CD4-positive, alpha-beta memory T cell (primary cell): ENCODE results near the gene PICALM. TPM values are rescaled to one million over a fixed set of nuclear protein-coding genes. Genes with fewer than 3 reads are reported as not detected.

Experiments
- CTCF ChIA-PET: fragments of 350-600 bp; sonication (Branson Sonifier 250); formaldehyde crosslinking; loops from one replicate; lab custom pipeline; 2021; ENCODE audit warnings: inconsistent platforms; ENCODE audit not compliant: partially characterized antibody; lab: Charles Lee
- POLR2A ChIA-PET: fragments of 350-600 bp; sonication (Branson Sonifier 250); formaldehyde crosslinking; loops from one replicate; lab custom pipeline; 2021; ENCODE audit not compliant: partially characterized antibody; lab: Charles Lee
- DNase-seq, 5 donors: peaks; one replicate each; pipeline versions ENCODE4 v3.0.0 to v3.0.0-alpha.2; 2020 to 2022; ENCODE audit warnings: mixed read lengths in 1 of 5
- H3K27ac ChIP-seq: one replicate; pipeline ENCODE4 v1.7.0; 2013; ENCODE audit warnings: low read depth, low read length
- H3K27me3 ChIP-seq: 2 replicates; pipeline ENCODE4 v1.7.0; 2013; ENCODE audit warnings: mild to moderate bottlenecking, low read length, moderate library complexity; ENCODE audit not compliant: insufficient read depth
- H3K36me3 ChIP-seq: 2 replicates; pipeline ENCODE4 v1.7.0; 2013; ENCODE audit warnings: mild to moderate bottlenecking, low read length, moderate library complexity; ENCODE audit not compliant: insufficient read depth
- H3K4me1 ChIP-seq: 2 replicates; pipeline ENCODE4 v1.7.0; 2013; ENCODE audit warnings: mild to moderate bottlenecking, low read length, moderate library complexity; ENCODE audit not compliant: insufficient read depth
- H3K4me3 ChIP-seq, 2 donors: one replicate each; pipeline ENCODE4 v1.7.0; 2013; ENCODE audit warnings: low read length in 2 of 2, mild to moderate bottlenecking in 1 of 2
- H3K9me3 ChIP-seq, 2 donors: one replicate each; pipeline ENCODE4 v1.7.0; 2013; ENCODE audit warnings: low read length in 2 of 2, control low read depth in 1 of 2; ENCODE audit not compliant: control insufficient read depth in 1 of 2
- H3K27ac Mint-ChIP-seq, 7 donors: one replicate each; pipeline ENCODE4 v1.8.0; 2020 to 2021; ENCODE audit warnings: mixed read lengths in 7 of 7, mild to moderate bottlenecking in 6 of 7, inconsistent platforms in 3 of 7, moderate library complexity in 3 of 7
- H3K27me3 Mint-ChIP-seq, 2 donors: one replicate each; pipeline ENCODE4 v1.8.0; 2020 to 2021; ENCODE audit warnings: mixed read lengths in 2 of 2
- H3K36me3 Mint-ChIP-seq, 2 donors: one replicate each; pipeline ENCODE4 v1.8.0; 2020 to 2021; ENCODE audit warnings: mixed read lengths in 2 of 2, inconsistent platforms in 1 of 2, mild to moderate bottlenecking in 1 of 2
- H3K4me1 Mint-ChIP-seq, 4 donors: one replicate each; pipeline ENCODE4 v1.8.0; 2020 to 2021; ENCODE audit warnings: mixed read lengths in 4 of 4, mild to moderate bottlenecking in 1 of 4
- H3K4me3 Mint-ChIP-seq, 8 donors: one replicate each; pipeline ENCODE4 v1.8.0; 2020 to 2021; ENCODE audit warnings: mixed read lengths in 8 of 8, mild to moderate bottlenecking in 7 of 8, moderate library complexity in 6 of 8, inconsistent platforms in 3 of 8
- H3K9me3 Mint-ChIP-seq, 8 donors: one replicate each; pipeline ENCODE4 v1.8.0; 2020 to 2021; ENCODE audit warnings: mixed read lengths in 8 of 8, mild to moderate bottlenecking in 5 of 8, inconsistent platforms in 3 of 8, moderate library complexity in 1 of 8
- intact Hi-C: fragments of 100-400 bp; cut with micrococcal nuclease; formaldehyde crosslinking; loops from one replicate; pipeline ENCODE4 v1.15.1; 2023
- polyA plus RNA-seq, 2 donors: library from polyadenylated mRNA; unstranded; fragments of 300-500 nt; fragmentation: Illumina TruSeq; gene quantifications; one replicate each; pipeline ENCODE4 v1.2.3, GENCODE V29; 2021
- total RNA-seq, 2 experiments: library from RNA; stranded (reverse); gene quantifications; one replicate each; pipeline ENCODE4 v1.2.3, GENCODE V29; 2021

Gene PICALM
- total and polyA plus RNA-seq, 4 experiments from 2014 or later, result 15.3 to 138 (median 76.8) TPM

GRCh38 chr11:86056351-86056854, 12.5 kb downstream of the PICALM start:
- CTCF ChIA-PET, result no interaction called here
- Mint-ChIP-seq H3K27me3 (no peaks in the 10 kb centered on the region), H3K27ac (peak overlapping the region; percentile 5 to 74 (median 63)), H3K9me3 (peaks cover 0 to 2% (median 0%) of the 10 kb centered on the region in 8 donors), H3K4me3 (peak overlapping the region in 5 of 8 donors; percentile 11 to 61 (median 41)), H3K4me1 (peaks cover 70 to 97% (median 79%) of the 10 kb centered on the region in 4 donors), H3K36me3 (peaks cover 2 to 20% of the 10 kb centered on the region in 2 donors)
- POLR2A ChIA-PET, result interaction anchor here (3.8 kb wide), 1 partner anchor 12 kb away, joined by 14 read pairs; the partner anchor contains the start of gene PICALM
- no peaks in the 10 kb centered on the region for H3K27me3 ChIP-seq
- H3K27ac ChIP-seq, result no peak overlapping the region
- H3K4me1 ChIP-seq, result peaks cover 97% of the 10 kb centered on the region
- no peaks in the 10 kb centered on the region for H3K36me3 ChIP-seq
- H3K9me3 ChIP-seq, result no peaks in the 10 kb centered on the region
- intact Hi-C loops, result no loop called here
- no peak overlapping the region for H3K4me3 ChIP-seq
- DNase-seq, result no peak

- peak overlapping the region; percentile 8 for H3K27ac ChIP-seq
- H3K4me3 Mint-ChIP-seq, result peak overlapping the region in 6 of 8 donors; percentile 23 to 69 (median 46)
- peak overlapping the region in 6 of 7 donors; percentile 1 to 65 (median 12) for H3K27ac Mint-ChIP-seq
- H3K4me1 ChIP-seq, result peaks cover 97% of the 10 kb centered on the region
- no peaks in the 10 kb centered on the region for H3K36me3 ChIP-seq
- peaks cover 57 to 97% (median 73%) of the 10 kb centered on the region in 4 donors for H3K4me1 Mint-ChIP-seq
- ChIA-PET POLR2A (interaction anchor here (0.8 to 2.4 kb wide), 4 partner anchors 15 to 398 kb away, joined by 3 to 18 read pairs (median 4); partner anchors contain the start of gene PICALM), CTCF (interaction anchor here (0.8 to 2.6 kb wide), 6 partner anchors 9 to 141 kb away, joined by 3 to 13 read pairs (median 5); partner anchors contain the start of gene PICALM)
- intact Hi-C loops, result no loop called here
- no peaks in the 10 kb centered on the region for H3K27me3 Mint-ChIP-seq
- H3K4me3 ChIP-seq, result no peak overlapping the region
- H3K36me3 Mint-ChIP-seq, result peaks cover 2 to 16% of the 10 kb centered on the region in 2 donors
- no peak for DNase-seq
- no peaks in the 10 kb centered on the region for H3K9me3 ChIP-seq
- H3K27me3 ChIP-seq, result no peaks in the 10 kb centered on the region
- peaks cover 0 to 2% (median 0%) of the 10 kb centered on the region in 8 donors for H3K9me3 Mint-ChIP-seq
Measured at GRCh38 chr11:86052693-86053641, 15.9 kb downstream of the PICALM start.

GRCh38 chr11:86050196-86050709, 18.6 kb downstream of the PICALM start:
- Histone ChIP-seq H3K36me3 (no peaks in the 10 kb centered on the region), H3K4me1 (peaks cover 100% of the 10 kb centered on the region), H3K27ac (no peak overlapping the region), H3K9me3 (no peaks in the 10 kb centered on the region), H3K4me3 (no peak overlapping the region), H3K27me3 (no peaks in the 10 kb centered on the region)
- Mint-ChIP-seq H3K36me3 (peaks cover 0 to 7% of the 10 kb centered on the region in 2 donors), H3K27me3 (no peaks in the 10 kb centered on the region), H3K27ac (peak overlapping the region in 2 of 7 donors; percentile 2 to 45), H3K4me3 (peak overlapping the region in 4 of 8 donors; percentile 15 to 41 (median 22)), H3K4me1 (peaks cover 65 to 100% (median 78%) of the 10 kb centered on the region in 4 donors), H3K9me3 (no peaks in the 10 kb centered on the region)
- no peak for DNase-seq
- intact Hi-C loops, result no loop called here
- ChIA-PET CTCF (interaction anchor here (1.8 kb wide), 1 partner anchor 8 kb away, joined by 21 read pairs; no protein-coding TSS in a partner anchor), POLR2A (no interaction called here)

- no peak overlapping the region for H3K4me3 ChIP-seq
- CTCF ChIA-PET, result interaction anchor here (1.7 to 2.5 kb wide), 3 partner anchors 20 to 172 kb away, joined by 5 to 20 read pairs (median 5); no protein-coding TSS in a partner anchor
- H3K36me3 ChIP-seq, result no peaks in the 10 kb centered on the region
- POLR2A ChIA-PET, result interaction anchor here (1.2 to 2.0 kb wide), 2 partner anchors 15 to 21 kb away, joined by 5 to 7 read pairs; partner anchors contain the start of gene PICALM
- peaks cover 100% of the 10 kb centered on the region for H3K4me1 ChIP-seq
- H3K27me3 ChIP-seq, result no peaks in the 10 kb centered on the region
- H3K9me3 Mint-ChIP-seq, result no peaks in the 10 kb centered on the region
- intact Hi-C loops, result no loop called here
- H3K27me3 Mint-ChIP-seq, result no peaks in the 10 kb centered on the region
- peak in 1 of 5 donors; percentile 56 for DNase-seq
- peak overlapping the region; percentile 29 for H3K27ac ChIP-seq
- H3K9me3 ChIP-seq, result no peaks in the 10 kb centered on the region
- H3K4me1 Mint-ChIP-seq, result peaks cover 71 to 100% (median 85%) of the 10 kb centered on the region in 4 donors
- peaks cover 0 to 7% of the 10 kb centered on the region in 2 donors for H3K36me3 Mint-ChIP-seq
- peak overlapping the region; percentile 4 to 83 (median 72) for H3K4me3 Mint-ChIP-seq
- H3K27ac Mint-ChIP-seq, result peak overlapping the region; percentile 68 to 89 (median 81)
Measured at GRCh38 chr11:86047275-86047991, 21.5 kb downstream of the PICALM start.

GRCh38 chr11:86046116-86046515, 22.8 kb downstream of the PICALM start:
- ChIA-PET POLR2A (interaction anchor here (1.1 to 1.5 kb wide), 2 partner anchors 21 to 23 kb away, joined by 4 to 7 read pairs; partner anchors contain the start of gene PICALM), CTCF (interaction anchor here (0.7 to 1.5 kb wide), 3 partner anchors 14 to 149 kb away, joined by 3 to 6 read pairs (median 3); no protein-coding TSS in a partner anchor)
- H3K36me3 ChIP-seq, result no peaks in the 10 kb centered on the region
- no peaks in the 10 kb centered on the region for H3K27me3 Mint-ChIP-seq
- H3K4me3 ChIP-seq, result no peak overlapping the region
- H3K4me3 Mint-ChIP-seq, result peak overlapping the region in 5 of 8 donors; percentile 10 to 53 (median 43)
- H3K4me1 Mint-ChIP-seq, result peaks cover 70 to 95% (median 84%) of the 10 kb centered on the region in 4 donors
- H3K9me3 ChIP-seq, result no peaks in the 10 kb centered on the region
- H3K4me1 ChIP-seq, result peaks cover 99% of the 10 kb centered on the region
- H3K27ac ChIP-seq, result no peak overlapping the region
- H3K27me3 ChIP-seq, result no peaks in the 10 kb centered on the region
- H3K36me3 Mint-ChIP-seq, result no peaks in the 10 kb centered on the region
- H3K9me3 Mint-ChIP-seq, result no peaks in the 10 kb centered on the region
- intact Hi-C loops, result no loop called here
- peak overlapping the region; percentile 8 to 90 (median 68) for H3K27ac Mint-ChIP-seq
- no peak for DNase-seq

GRCh38 chr11:86043765-86044503, 24.9 kb downstream of the PICALM start:
- Mint-ChIP-seq H3K27me3 (no peaks in the 10 kb centered on the region), H3K9me3 (no peaks in the 10 kb centered on the region)
- CTCF ChIA-PET, result interaction anchor here (1.0 to 4.8 kb wide), 7 partner anchors 10 to 175 kb away, joined by 3 to 173 read pairs (median 4); no protein-coding TSS in a partner anchor

More at GRCh38 chr11:86043765-86044503, 24.9 kb downstream of the PICALM start:
- H3K9me3 ChIP-seq, result no peaks in the 10 kb centered on the region
- Mint-ChIP-seq H3K36me3 (no peaks in the 10 kb centered on the region), H3K4me3 (peak overlapping the region in 5 of 8 donors; percentile 12 to 36 (median 29)), H3K27ac (peak overlapping the region; percentile 10 to 90 (median 57)), H3K4me1 (peaks cover 60 to 86% (median 72%) of the 10 kb centered on the region in 4 donors)
- intact Hi-C loops, result loop anchor here (2.0 kb wide), 2 partner anchors 159 to 247 kb away; no protein-coding TSS in a partner anchor
- no peak for DNase-seq
- H3K27me3 ChIP-seq, result no peaks in the 10 kb centered on the region
- H3K4me1 ChIP-seq, result peaks cover 78% of the 10 kb centered on the region
- no peak overlapping the region for H3K27ac ChIP-seq
- POLR2A ChIA-PET, result interaction anchor here (0.8 to 1.6 kb wide), 3 partner anchors 25 to 158 kb away, joined by 4 to 7 read pairs (median 4); partner anchors contain the start of gene PICALM
- no peaks in the 10 kb centered on the region for H3K36me3 ChIP-seq
- H3K4me3 ChIP-seq, result peak overlapping the region in 1 of 2 donors; percentile 10
